ENCODE results near the gene CNTN2. TPM values are rescaled to one million over a fixed set of nuclear protein-coding genes. Genes with fewer than 3 reads are reported as not detected.

Gene CNTN2
- total and polyA plus RNA-seq, 2 of the 8 experiments (the other 6 are each of a cell fraction or from before 2014, with no cell fraction given) = 1.2 to 3.9 TPM

- POLR2A ChIA-PET (ENCODE audit: partially characterized antibody) = no interaction called here
- H3K9ac ChIP-seq (replicated peaks in 1 of 4; ENCODE audit: extremely low read depth in 1 of 4, low read depth in 3 of 4, low read length in 3 of 4) = no peak overlapping the region
- H3K14ac ChIP-seq (ENCODE audit: insufficient read length) = no peak overlapping the region
- CTCF ChIA-PET (ENCODE audit: partially characterized antibody) = interaction anchor here (0.5 to 33.2 kb wide), 9 partner anchors 14 to 616 kb away, joined by 3 to 531 read pairs (median 4); no protein-coding TSS in a partner anchor
- TF ChIP-seq NRF1 (IDR thresholded peaks at IDR 0.05; ENCODE audit: low read depth, low read length) = no peak
- no peak for TF ChIP-seq ATF2 (IDR thresholded peaks at IDR 0.05; ENCODE audit: low read length)
- TF ChIP-seq SP2 (IDR thresholded peaks at IDR 0.05; ENCODE audit: low read length) = no peak
- no peak for TF ChIP-seq KDM1A (IDR thresholded peaks at IDR 0.05; ENCODE audit: borderline replicate concordance, low read length)
- TF ChIP-seq SP1 (IDR thresholded peaks at IDR 0.05; ENCODE audit: low read depth, low read length) = no peak
- no peak for TF ChIP-seq EGR1 (IDR thresholded peaks at IDR 0.05; ENCODE audit: borderline replicate concordance, low read depth, low read length)
- TF ChIP-seq RNF2 (IDR thresholded peaks at IDR 0.05; ENCODE audit: borderline replicate concordance, low read depth, low read length, missing control alignments, poor library complexity, severe bottlenecking) = no peak
- no peak for TF ChIP-seq RAD21 (IDR thresholded peaks at IDR 0.05 in 1 of 2, conservative IDR thresholded peaks at IDR 0.05 in 1 of 2; ENCODE audit: low read depth in 2 of 2, low read length in 2 of 2)
- no peak for TF ChIP-seq SAP30 (IDR thresholded peaks at IDR 0.05; ENCODE audit: insufficient read depth, insufficient replicate concordance, low read length)
- no peaks in the 10 kb centered on the region for H3K79me2 ChIP-seq (ENCODE audit: control insufficient read depth in 1 of 2, insufficient read depth in 2 of 2, low read length in 2 of 2)
- H4K5ac ChIP-seq (ENCODE audit: insufficient read length, low read depth, low read length) = no peak overlapping the region
- no peak overlapping the region for H2BK15ac ChIP-seq (ENCODE audit: low read length)
- peak overlapping the region; percentile 15; the same call in 1 of the 2 replicates for H2BK5ac ChIP-seq (ENCODE audit: low read depth, low read length)
- H3K23me2 ChIP-seq (ENCODE audit: low read depth, low read length) = no peaks in the 10 kb centered on the region
- H4K20me1 ChIP-seq (replicated peaks in 1 of 2; ENCODE audit: control insufficient read depth in 1 of 2, insufficient read depth in 2 of 2, low read length in 2 of 2) = no peaks in the 10 kb centered on the region
- no peak overlapping the region for H2AFZ ChIP-seq (ENCODE audit: low read length)
- peaks cover 0 to 21% (median 7%) of the 10 kb centered on the region in 4 experiments; a peak in 5 of 7 replicates for H3K4me1 ChIP-seq (replicated peaks in 1 of 4; ENCODE audit: control insufficient read depth in 3 of 4, insufficient read depth in 4 of 4, low read length in 3 of 4)
- H2BK12ac ChIP-seq (ENCODE audit: low read depth, low read length) = no peak overlapping the region
- no peak for FAIRE-seq
- WGBS, 2 experiments (ENCODE audit: extremely low coverage in 1 of 2, insufficient coverage in 1 of 2, insufficient read length in 1 of 2, insufficient replicate concordance in 2 of 2, low coverage in 1 of 2, low lambda C conversion rate in 2 of 2, missing lambda C conversion rate in 1 of 2) = 78% methylated on average over 10 of the region's 10 CpGs; no CpG with 5 or more reads in 1 of the 2 experiments
- no peak overlapping the region for H3K23ac ChIP-seq (ENCODE audit: insufficient read length)
- H3K4me2 ChIP-seq (ENCODE audit: insufficient read depth in 1 of 2, low read depth in 2 of 2, low read length in 2 of 2) = no peak overlapping the region
- no peak overlapping the region for H3K27ac ChIP-seq (ENCODE audit: low read depth, low read length)
- H3K79me1 ChIP-seq (ENCODE audit: low read depth, low read length) = 0 out of 2 replicates have a peak, but pooled peaks cover 2% of the 10 kb centered on the region
- H3K36me3 ChIP-seq (ENCODE audit: control insufficient read depth in 2 of 4, insufficient read depth in 4 of 4, low read length in 3 of 4) = no peaks in the 10 kb centered on the region
- no peak overlapping the region for H3K4me3 ChIP-seq (ENCODE audit: extremely low read depth in 1 of 4, insufficient read depth in 2 of 4, low read depth in 3 of 4, low read length in 4 of 4)
- no peak overlapping the region for H4K8ac ChIP-seq (ENCODE audit: extremely low read depth, insufficient read depth, low read length)
- H3K4ac ChIP-seq (replicated peaks; ENCODE audit: insufficient read length, low read depth, low read length) = no peak overlapping the region
- DNase-seq (ENCODE audit: low read depth in 1 of 2, low spot score in 2 of 2) = no peak
- no peak overlapping the region for H3K18ac ChIP-seq (ENCODE audit: extremely low read depth, low read length)
- no peaks in the 10 kb centered on the region for H3K9me3 ChIP-seq (ENCODE audit: insufficient read depth in 2 of 2, low read depth in 1 of 2, low read length in 1 of 2)
- no peaks in the 10 kb centered on the region; a peak in 1 of 7 replicates for H3K27me3 ChIP-seq (replicated peaks in 1 of 4; ENCODE audit: control insufficient read depth in 3 of 4, extremely low read depth in 1 of 4, insufficient read depth in 3 of 4, low read length in 3 of 4)
- no peak overlapping the region for H4K91ac ChIP-seq (replicated peaks; ENCODE audit: insufficient read length, low read length)
- no peak overlapping the region for H2AK5ac ChIP-seq (ENCODE audit: low read depth, low read length)
- no peak overlapping the region for H2BK120ac ChIP-seq (replicated peaks; ENCODE audit: low read depth, low read length)
- no peak overlapping the region for H2BK20ac ChIP-seq (ENCODE audit: low read length)
- no peak overlapping the region for H3K56ac ChIP-seq (replicated peaks; ENCODE audit: insufficient read length, low read depth, low read length)
These were observed 28.2 kb upstream of the CNTN2 start for GRCh38 chr1:205014783-205015182.

Measured in H1 (cell line).